ENCODE data around the gene LRRC45. TPM values are rescaled to one million over a fixed set of nuclear protein-coding genes. Genes with fewer than 3 reads are reported as not detected.

LRRC45 gene
- total and polyA plus RNA-seq, 2 experiments from 2014 or later = 16.1 to 40.7 TPM

GRCh38 chr17:82053556-82054263, 30.6 kb downstream of the LRRC45 start (continued):
- TF ChIP-seq ZNF462 (CRISPR knock-in tag; IDR thresholded peaks at IDR 0.05) = no peak
- TF ChIP-seq ZNF114 (CRISPR knock-in tag; IDR thresholded peaks at IDR 0.05) = no peak
- TF ChIP-seq, protein P1, sequence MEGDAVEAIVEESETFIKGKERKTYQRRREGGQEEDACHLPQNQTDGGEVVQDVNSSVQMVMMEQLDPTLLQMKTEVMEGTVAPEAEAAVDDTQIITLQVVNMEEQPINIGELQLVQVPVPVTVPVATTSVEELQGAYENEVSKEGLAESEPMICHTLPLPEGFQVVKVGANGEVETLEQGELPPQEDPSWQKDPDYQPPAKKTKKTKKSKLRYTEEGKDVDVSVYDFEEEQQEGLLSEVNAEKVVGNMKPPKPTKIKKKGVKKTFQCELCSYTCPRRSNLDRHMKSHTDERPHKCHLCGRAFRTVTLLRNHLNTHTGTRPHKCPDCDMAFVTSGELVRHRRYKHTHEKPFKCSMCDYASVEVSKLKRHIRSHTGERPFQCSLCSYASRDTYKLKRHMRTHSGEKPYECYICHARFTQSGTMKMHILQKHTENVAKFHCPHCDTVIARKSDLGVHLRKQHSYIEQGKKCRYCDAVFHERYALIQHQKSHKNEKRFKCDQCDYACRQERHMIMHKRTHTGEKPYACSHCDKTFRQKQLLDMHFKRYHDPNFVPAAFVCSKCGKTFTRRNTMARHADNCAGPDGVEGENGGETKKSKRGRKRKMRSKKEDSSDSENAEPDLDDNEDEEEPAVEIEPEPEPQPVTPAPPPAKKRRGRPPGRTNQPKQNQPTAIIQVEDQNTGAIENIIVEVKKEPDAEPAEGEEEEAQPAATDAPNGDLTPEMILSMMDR (conservative IDR thresholded peaks at IDR 0.05; ENCODE audit: low read depth in 2 of 2) = no peak
- no peak for TF ChIP-seq CREB1 (CRISPR knock-in tag; IDR thresholded peaks at IDR 0.05; ENCODE audit: low read depth)
- no peak for TF ChIP-seq ZNF331 (CRISPR knock-in tag; IDR thresholded peaks at IDR 0.05; ENCODE audit: low read depth)
- no peak for TF ChIP-seq POLR2AphosphoS5 (IDR thresholded peaks at IDR 0.05; ENCODE audit: low read depth)
- TF ChIP-seq REST (IDR thresholded peaks at IDR 0.05; ENCODE audit: unreplicated experiment) = no peak
